Karpas-422 (cell line): ENCODE measurements around the gene OR11H12. TPM values are rescaled to one million over a fixed set of nuclear protein-coding genes. Genes with fewer than 3 reads are reported as not detected.

Source experiments
- small RNA-seq: library from RNA; depleted of rRNA; stranded (forward); fragments of <200 nt; gene quantifications from one replicate; pipeline ENCODE3, GENCODE V24; 2014
- total RNA-seq: library from RNA; depleted of rRNA; stranded (reverse); fragments of >200 nt; shearing (Covaris generic); gene quantifications from 2 replicates; pipeline ENCODE4 v1.2.3, GENCODE V29; 2014; ENCODE audit warnings: low replicate concordance

The OR11H12 gene
- total RNA-seq, 1 experiment from 2014 or later, result not detected

Small RNAs within 50 kb of the gene (small RNA-seq; reads per million reads assigned to genes)
- gene CR383656.6 (not detected), gene CR383656.7 (not detected), gene CR383656.9 (not detected)
